Heart left ventricle (tissue), 13 donors: ENCODE data around the gene SUPT5H.

Experiments used
- POLR2A ChIP-seq, 2 donors: fragments of 450-650 bp; IDR thresholded peaks; one replicate each; pipeline ENCODE4 v1.6.1; 2017; ENCODE audit warnings: antibody characterized with exemption in 2 of 2, mild to moderate bottlenecking in 2 of 2, moderate library complexity in 2 of 2
- TF ChIP-seq, protein P1 (sequence below), 12 donors: fragments of 200-600 bp; sonication (generic) in 4 of 12; IDR thresholded peaks; one replicate each; pipeline versions ENCODE4 v1.5.0 to v1.8.0; 2018 to 2022; ENCODE audit warnings: antibody characterized with exemption in 12 of 12, mild to moderate bottlenecking in 5 of 12
- donor health status: ischemic (EF 13 %, LVEDD 7.1; RV severe dilation, severe dysfunction).
- donor health status: DM: no; HTN: yes; CAD: no.
- donor health status: DM: no; HTN: no; CAD: no.
- donor health status: ischemic (EF 25% LVEDD 6.9; RV normal size, moderate dysfunction).
- donor health status: ischemic (EF 25% LVEDD 5.7; RV mildly dilated, moderate dysfunction).
- donor health status: ischemic (EF 35%, LVEDD 5.7; RV mildly dilated, moderate dysfunction).
- donor health status: nonischemic (EF 11% LVEDD 7.7; RV severe dilation, severe dysfunction).
- donor health status: DM: yes; HTN: yes; CAD: no.
- donor health status: PGD.
- donor health status: ischemic (EF 29% LVEDD 5.4; RV normal size, mild dysfunction).
- donor health status: nonischemic (EF 23%, LVEDD 6.1; RV moderate dilation, normal function).

DNA sequence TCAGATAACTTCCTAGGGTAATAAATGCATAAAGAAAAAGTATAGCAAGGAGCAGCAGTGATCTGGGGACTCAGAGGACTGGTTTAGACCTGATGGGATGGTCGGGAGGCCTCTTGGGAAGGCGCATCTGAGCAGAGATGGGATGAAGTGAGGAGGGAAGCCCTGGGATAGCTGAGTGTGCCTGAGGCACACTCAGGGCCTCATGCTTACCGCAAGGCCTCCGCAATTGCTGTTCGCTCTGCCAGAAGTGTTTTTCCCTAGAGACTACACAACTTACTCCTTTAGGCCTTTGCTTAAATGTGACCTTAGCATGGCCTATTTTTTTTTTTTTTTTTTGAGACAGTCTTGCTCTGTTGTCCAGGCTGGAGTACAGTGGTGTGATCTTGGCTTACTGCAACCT lies 49.3 kb downstream of the SUPT5H start:
- TF ChIP-seq, protein P1, sequence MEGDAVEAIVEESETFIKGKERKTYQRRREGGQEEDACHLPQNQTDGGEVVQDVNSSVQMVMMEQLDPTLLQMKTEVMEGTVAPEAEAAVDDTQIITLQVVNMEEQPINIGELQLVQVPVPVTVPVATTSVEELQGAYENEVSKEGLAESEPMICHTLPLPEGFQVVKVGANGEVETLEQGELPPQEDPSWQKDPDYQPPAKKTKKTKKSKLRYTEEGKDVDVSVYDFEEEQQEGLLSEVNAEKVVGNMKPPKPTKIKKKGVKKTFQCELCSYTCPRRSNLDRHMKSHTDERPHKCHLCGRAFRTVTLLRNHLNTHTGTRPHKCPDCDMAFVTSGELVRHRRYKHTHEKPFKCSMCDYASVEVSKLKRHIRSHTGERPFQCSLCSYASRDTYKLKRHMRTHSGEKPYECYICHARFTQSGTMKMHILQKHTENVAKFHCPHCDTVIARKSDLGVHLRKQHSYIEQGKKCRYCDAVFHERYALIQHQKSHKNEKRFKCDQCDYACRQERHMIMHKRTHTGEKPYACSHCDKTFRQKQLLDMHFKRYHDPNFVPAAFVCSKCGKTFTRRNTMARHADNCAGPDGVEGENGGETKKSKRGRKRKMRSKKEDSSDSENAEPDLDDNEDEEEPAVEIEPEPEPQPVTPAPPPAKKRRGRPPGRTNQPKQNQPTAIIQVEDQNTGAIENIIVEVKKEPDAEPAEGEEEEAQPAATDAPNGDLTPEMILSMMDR (IDR thresholded peaks at IDR 0.05): no peak
- TF ChIP-seq POLR2A (IDR thresholded peaks at IDR 0.05): no peak
